Hepatocyte (in vitro differentiated cells): ENCODE measurements around the gene ZMAT5. TPM values are rescaled to one million over a fixed set of nuclear protein-coding genes. Genes with fewer than 3 reads are reported as not detected.

Experiments used
- DNase-seq: peaks from one replicate; pipeline ENCODE4 v3.0.0-alpha.2; 2016; ENCODE audit warnings: low spot score
- H2AFZ ChIP-seq: fragments of 200-600 bp; sonication (generic); 2 replicates; pipeline ENCODE4 v1.6.0; 2016; ENCODE audit warnings: antibody characterized with exemption, mild to moderate bottlenecking
- H3K27ac ChIP-seq: fragments of 200-600 bp; sonication (generic); 2 replicates; pipeline ENCODE4 v1.5.1; 2016; ENCODE audit warnings: mild to moderate bottlenecking
- H3K27me3 ChIP-seq: fragments of 200-600 bp; sonication (generic); 2 replicates; pipeline ENCODE4 v1.6.1; 2016
- H3K36me3 ChIP-seq: fragments of 200-600 bp; sonication (generic); replicated peaks from 2 replicates; pipeline ENCODE4 v1.5.1; 2016; ENCODE audit warnings: low read depth; ENCODE audit not compliant: insufficient read depth
- H3K4me1 ChIP-seq: fragments of 200-600 bp; sonication (generic); 2 replicates; pipeline ENCODE4 v1.5.1; 2016; ENCODE audit warnings: mild to moderate bottlenecking, moderate library complexity; ENCODE audit not compliant: insufficient read depth
- H3K4me2 ChIP-seq: fragments of 200-600 bp; sonication (generic); 2 replicates; pipeline ENCODE4 v1.6.0; 2016
- H3K4me3 ChIP-seq: fragments of 200-600 bp; sonication (generic); 2 replicates; pipeline ENCODE4 v1.5.1; 2016; ENCODE audit warnings: mild to moderate bottlenecking
- H3K79me2 ChIP-seq: fragments of 200-600 bp; sonication (generic); 2 replicates; pipeline ENCODE4 v1.6.0; 2017; ENCODE audit warnings: mild to moderate bottlenecking
- H3K9me2 ChIP-seq: fragments of 200-600 bp; sonication (generic); replicated peaks from 2 replicates; pipeline ENCODE4 v1.6.0; 2017; ENCODE audit warnings: mild to moderate bottlenecking; ENCODE audit not compliant: insufficient read depth
- H3K9me3 ChIP-seq: fragments of 200-600 bp; sonication (generic); 2 replicates; pipeline ENCODE4 v1.5.1; 2016; ENCODE audit warnings: low read depth, mild to moderate bottlenecking
- H4K20me1 ChIP-seq: fragments of 200-600 bp; sonication (generic); 2 replicates; pipeline ENCODE4 v1.6.0; 2016; ENCODE audit warnings: mild to moderate bottlenecking; ENCODE audit not compliant: insufficient read depth, poor library complexity, severe bottlenecking
- EZH2 ChIP-seq: fragments of 200-600 bp; sonication (generic); IDR thresholded peaks from 2 replicates; pipeline ENCODE4 v1.6.1; 2016; ENCODE audit warnings: antibody characterized with exemption, mild to moderate bottlenecking, borderline replicate concordance
- EZH2phosphoT487 ChIP-seq: fragments of 200-600 bp; sonication (generic); IDR thresholded peaks from one replicate; pipeline ENCODE4 v1.6.1; 2018; ENCODE audit warnings: antibody characterized with exemption, mild to moderate bottlenecking, low read depth, moderate library complexity; ENCODE audit not compliant: unreplicated experiment, severe bottlenecking
- WGBS: methylation state at CpG from one replicate; pipeline ENCODE4 v1.1.6; 2016; ENCODE audit warnings: low lambda C conversion rate; ENCODE audit errors: missing lambda C conversion rate; 5-methylcytosine and 5-hydroxymethylcytosine counted together
- polyA plus RNA-seq: library from polyadenylated mRNA; unstranded; fragments of >200 nt; fragmentation: Nextera tagmentation; extraction: Ambion mirVana; gene quantifications from 2 replicates; pipeline ENCODE4 v1.2.1, GENCODE V29; 2016
- total RNA-seq: library from RNA; depleted of rRNA; stranded (reverse); fragments of >200 nt; gene quantifications from 2 replicates; pipeline ENCODE4 v1.2.3, GENCODE V29; 2014
- TF ChIP-seq, protein P1 (sequence below): fragments of 200-600 bp; sonication (generic); IDR thresholded peaks from 2 replicates; pipeline ENCODE4 v1.5.1; 2016; ENCODE audit warnings: antibody characterized with exemption, mild to moderate bottlenecking; ENCODE audit not compliant: poor library complexity

The ZMAT5 gene
- total and polyA plus RNA-seq, 2 experiments from 2014 or later = 18.2 to 38.5 TPM

DNA sequence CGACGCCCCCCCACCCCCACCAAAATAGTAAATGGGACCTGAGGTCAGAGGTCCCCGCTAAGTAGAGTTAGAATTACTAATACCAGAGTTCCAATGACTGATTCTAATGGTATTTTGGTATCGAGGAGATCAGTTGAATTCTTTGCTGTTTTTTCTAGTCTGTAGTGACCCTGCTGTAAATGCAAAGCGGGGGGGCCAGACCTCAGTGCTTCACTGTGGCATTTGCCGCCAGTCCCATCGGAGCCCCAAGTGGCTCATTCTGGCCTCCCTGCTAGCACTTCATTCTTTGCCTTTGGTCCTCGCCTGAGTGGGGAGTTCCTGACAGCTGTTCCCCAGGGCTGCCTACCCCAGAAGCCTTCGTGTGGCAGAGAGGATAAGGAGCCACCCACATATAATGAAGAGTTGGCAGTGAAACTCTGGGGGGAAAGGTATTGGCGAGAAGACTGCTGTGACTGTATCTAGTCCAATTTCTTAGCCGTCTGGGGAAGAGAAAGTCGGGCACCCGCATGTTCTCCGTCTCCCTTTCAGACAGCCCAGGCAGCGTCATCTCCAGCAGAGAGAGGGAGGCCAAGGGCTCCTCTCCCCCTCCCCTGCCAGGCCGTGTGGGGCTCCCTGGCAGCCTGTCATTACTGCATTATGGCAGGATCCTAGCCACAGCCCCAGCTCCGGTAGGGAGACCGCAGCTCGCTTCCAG, 66.5 kb downstream of the ZMAT5 start:
- 73% methylated on average over 19 of the region's 19 CpGs for WGBS
- TF ChIP-seq EZH2 (no peak), EZH2phosphoT487 (no peak)
- TF ChIP-seq, protein P1, sequence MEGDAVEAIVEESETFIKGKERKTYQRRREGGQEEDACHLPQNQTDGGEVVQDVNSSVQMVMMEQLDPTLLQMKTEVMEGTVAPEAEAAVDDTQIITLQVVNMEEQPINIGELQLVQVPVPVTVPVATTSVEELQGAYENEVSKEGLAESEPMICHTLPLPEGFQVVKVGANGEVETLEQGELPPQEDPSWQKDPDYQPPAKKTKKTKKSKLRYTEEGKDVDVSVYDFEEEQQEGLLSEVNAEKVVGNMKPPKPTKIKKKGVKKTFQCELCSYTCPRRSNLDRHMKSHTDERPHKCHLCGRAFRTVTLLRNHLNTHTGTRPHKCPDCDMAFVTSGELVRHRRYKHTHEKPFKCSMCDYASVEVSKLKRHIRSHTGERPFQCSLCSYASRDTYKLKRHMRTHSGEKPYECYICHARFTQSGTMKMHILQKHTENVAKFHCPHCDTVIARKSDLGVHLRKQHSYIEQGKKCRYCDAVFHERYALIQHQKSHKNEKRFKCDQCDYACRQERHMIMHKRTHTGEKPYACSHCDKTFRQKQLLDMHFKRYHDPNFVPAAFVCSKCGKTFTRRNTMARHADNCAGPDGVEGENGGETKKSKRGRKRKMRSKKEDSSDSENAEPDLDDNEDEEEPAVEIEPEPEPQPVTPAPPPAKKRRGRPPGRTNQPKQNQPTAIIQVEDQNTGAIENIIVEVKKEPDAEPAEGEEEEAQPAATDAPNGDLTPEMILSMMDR = no peak
- no peak overlapping the region for H3K4me2 ChIP-seq

GRCh38 chr22:29697853-29698598, 68.8 kb downstream of the ZMAT5 start:
- no peaks in the 10 kb centered on the region for H3K79me2 ChIP-seq
- H3K4me2 ChIP-seq = no peak overlapping the region
- no peaks in the 10 kb centered on the region for H4K20me1 ChIP-seq
- no peaks in the 10 kb centered on the region for H3K36me3 ChIP-seq
- peaks cover 13% of the 10 kb centered on the region for H3K27me3 ChIP-seq
- H3K9me3 ChIP-seq = no peaks in the 10 kb centered on the region
- TF ChIP-seq EZH2phosphoT487 (no peak), EZH2 (no peak)
- TF ChIP-seq, protein P1 = no peak
- DNase-seq = no peak
- no peak overlapping the region for H3K27ac ChIP-seq
- H3K4me3 ChIP-seq = no peak overlapping the region
- no peak overlapping the region for H2AFZ ChIP-seq
- H3K4me1 ChIP-seq = peaks cover 9% of the 10 kb centered on the region
- 95% methylated on average over 16 of the region's 16 CpGs for WGBS
- H3K9me2 ChIP-seq = no peaks in the 10 kb centered on the region

More for the DNA sequence above, 66.5 kb downstream of the ZMAT5 start:
- Histone ChIP-seq H3K4me1 (peaks cover 9% of the 10 kb centered on the region), H3K79me2 (no peaks in the 10 kb centered on the region), H3K36me3 (no peaks in the 10 kb centered on the region), H3K27ac (no peak overlapping the region), H4K20me1 (no peaks in the 10 kb centered on the region), H3K9me3 (no peaks in the 10 kb centered on the region), H3K27me3 (peaks cover 22% of the 10 kb centered on the region), H2AFZ (no peak overlapping the region), H3K9me2 (no peaks in the 10 kb centered on the region), H3K4me3 (no peak overlapping the region)
- no peak for DNase-seq

DNA sequence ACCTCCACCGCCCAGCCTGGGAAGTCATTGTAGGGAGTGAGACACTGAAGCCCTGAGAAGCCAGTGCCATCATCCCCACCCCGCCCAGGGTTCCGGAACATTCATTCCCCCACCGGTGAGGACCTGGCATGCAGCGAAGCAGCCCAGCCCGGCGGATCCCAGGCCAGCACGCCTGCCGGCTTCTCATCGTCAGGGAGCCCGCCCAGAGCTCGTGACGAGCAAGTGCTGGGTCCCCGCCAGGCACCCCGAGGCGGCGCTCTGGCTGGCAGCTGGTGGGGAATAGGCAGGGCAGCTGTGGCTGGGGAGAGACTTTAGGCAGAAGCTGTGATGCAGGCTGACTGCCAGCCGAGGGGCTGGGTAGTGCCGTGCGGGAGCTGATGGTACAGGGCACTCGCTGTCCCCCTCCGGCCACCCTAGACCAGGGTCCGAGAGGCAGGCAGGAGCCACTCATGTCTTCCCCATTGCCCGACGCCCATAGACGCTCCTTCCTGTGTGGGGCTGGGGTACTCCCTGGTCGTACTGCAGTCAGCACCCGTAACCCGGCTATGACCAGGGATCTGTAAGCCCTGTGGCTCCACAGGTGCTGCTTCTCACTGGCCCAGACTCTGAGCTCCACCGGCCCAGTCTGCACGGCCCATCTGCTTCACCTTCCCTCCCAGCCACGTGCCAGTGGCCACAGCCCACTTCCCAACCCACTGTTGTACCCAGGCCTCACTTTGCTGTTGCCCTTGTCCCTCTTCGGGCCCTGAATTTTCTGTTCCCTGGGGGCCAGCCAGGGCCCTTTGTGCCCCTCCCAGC, 71.5 kb downstream of the ZMAT5 start:
- 97% methylated on average over 33 of the region's 33 CpGs for WGBS

More for the DNA sequence above, 71.5 kb downstream of the ZMAT5 start:
- no peak overlapping the region for H2AFZ ChIP-seq
- H4K20me1 ChIP-seq = no peaks in the 10 kb centered on the region
- H3K9me2 ChIP-seq = no peaks in the 10 kb centered on the region
- no peak overlapping the region for H3K4me2 ChIP-seq
- no peaks in the 10 kb centered on the region for H3K79me2 ChIP-seq
- TF ChIP-seq, protein P1 = no peak
- TF ChIP-seq EZH2phosphoT487 (no peak), EZH2 (no peak)
- H3K27ac ChIP-seq = no peak overlapping the region
- no peaks in the 10 kb centered on the region for H3K27me3 ChIP-seq
- no peak overlapping the region for H3K4me3 ChIP-seq
- H3K4me1 ChIP-seq = peaks cover 6% of the 10 kb centered on the region
- H3K36me3 ChIP-seq = no peaks in the 10 kb centered on the region
- no peak for DNase-seq
- no peaks in the 10 kb centered on the region for H3K9me3 ChIP-seq
